Hepatocyte (in vitro differentiated cells): ENCODE results near the gene PCGF2. TPM values are rescaled to one million over a fixed set of nuclear protein-coding genes. Genes with fewer than 3 reads are reported as not detected.

Experiments used
- DNase-seq: peaks from one replicate; pipeline ENCODE4 v3.0.0-alpha.2; 2016; ENCODE audit warnings: low spot score
- H2AFZ ChIP-seq: fragments of 200-600 bp; sonication (generic); 2 replicates; pipeline ENCODE4 v1.6.0; 2016; ENCODE audit warnings: antibody characterized with exemption, mild to moderate bottlenecking
- H3K27ac ChIP-seq: fragments of 200-600 bp; sonication (generic); 2 replicates; pipeline ENCODE4 v1.5.1; 2016; ENCODE audit warnings: mild to moderate bottlenecking
- H3K27me3 ChIP-seq: fragments of 200-600 bp; sonication (generic); 2 replicates; pipeline ENCODE4 v1.6.1; 2016
- H3K36me3 ChIP-seq: fragments of 200-600 bp; sonication (generic); replicated peaks from 2 replicates; pipeline ENCODE4 v1.5.1; 2016; ENCODE audit warnings: low read depth; ENCODE audit not compliant: insufficient read depth
- H3K4me1 ChIP-seq: fragments of 200-600 bp; sonication (generic); 2 replicates; pipeline ENCODE4 v1.5.1; 2016; ENCODE audit warnings: mild to moderate bottlenecking, moderate library complexity; ENCODE audit not compliant: insufficient read depth
- H3K4me2 ChIP-seq: fragments of 200-600 bp; sonication (generic); 2 replicates; pipeline ENCODE4 v1.6.0; 2016
- H3K4me3 ChIP-seq: fragments of 200-600 bp; sonication (generic); 2 replicates; pipeline ENCODE4 v1.5.1; 2016; ENCODE audit warnings: mild to moderate bottlenecking
- H3K79me2 ChIP-seq: fragments of 200-600 bp; sonication (generic); 2 replicates; pipeline ENCODE4 v1.6.0; 2017; ENCODE audit warnings: mild to moderate bottlenecking
- H3K9me2 ChIP-seq: fragments of 200-600 bp; sonication (generic); replicated peaks from 2 replicates; pipeline ENCODE4 v1.6.0; 2017; ENCODE audit warnings: mild to moderate bottlenecking; ENCODE audit not compliant: insufficient read depth
- H3K9me3 ChIP-seq: fragments of 200-600 bp; sonication (generic); 2 replicates; pipeline ENCODE4 v1.5.1; 2016; ENCODE audit warnings: low read depth, mild to moderate bottlenecking
- H4K20me1 ChIP-seq: fragments of 200-600 bp; sonication (generic); 2 replicates; pipeline ENCODE4 v1.6.0; 2016; ENCODE audit warnings: mild to moderate bottlenecking; ENCODE audit not compliant: insufficient read depth, poor library complexity, severe bottlenecking
- CTCF ChIP-seq: fragments of 200-600 bp; sonication (generic); IDR thresholded peaks from 2 replicates; pipeline ENCODE4 v1.5.1; 2016; ENCODE audit warnings: antibody characterized with exemption, mild to moderate bottlenecking; ENCODE audit not compliant: poor library complexity
- EZH2 ChIP-seq: fragments of 200-600 bp; sonication (generic); IDR thresholded peaks from 2 replicates; pipeline ENCODE4 v1.6.1; 2016; ENCODE audit warnings: antibody characterized with exemption, mild to moderate bottlenecking, borderline replicate concordance
- EZH2phosphoT487 ChIP-seq: fragments of 200-600 bp; sonication (generic); IDR thresholded peaks from one replicate; pipeline ENCODE4 v1.6.1; 2018; ENCODE audit warnings: antibody characterized with exemption, mild to moderate bottlenecking, low read depth, moderate library complexity; ENCODE audit not compliant: unreplicated experiment, severe bottlenecking
- WGBS: methylation state at CpG from one replicate; pipeline ENCODE4 v1.1.6; 2016; ENCODE audit warnings: low lambda C conversion rate; ENCODE audit errors: missing lambda C conversion rate; 5-methylcytosine and 5-hydroxymethylcytosine counted together
- polyA plus RNA-seq: library from polyadenylated mRNA; unstranded; fragments of >200 nt; fragmentation: Nextera tagmentation; extraction: Ambion mirVana; gene quantifications from 2 replicates; pipeline ENCODE4 v1.2.1, GENCODE V29; 2016
- total RNA-seq: library from RNA; depleted of rRNA; stranded (reverse); fragments of >200 nt; gene quantifications from 2 replicates; pipeline ENCODE4 v1.2.3, GENCODE V29; 2014

The PCGF2 gene
- total and polyA plus RNA-seq, 2 experiments from 2014 or later: 8.7 to 13.0 TPM

GRCh38 chr17:38738007-38738662 lies 10.0 kb downstream of the PCGF2 start:
- DNase-seq: no peak
- Histone ChIP-seq H3K4me2 (no peak overlapping the region), H3K79me2 (peaks cover 53% of the 10 kb centered on the region), H3K9me2 (no peaks in the 10 kb centered on the region), H3K9me3 (no peaks in the 10 kb centered on the region), H3K27ac (no peak overlapping the region), H4K20me1 (peaks cover 46% of the 10 kb centered on the region), H3K27me3 (no peaks in the 10 kb centered on the region), H3K36me3 (no peaks in the 10 kb centered on the region), H3K4me3 (no peak overlapping the region), H2AFZ (no peak overlapping the region), H3K4me1 (peaks cover 19% of the 10 kb centered on the region)
- WGBS: 92% methylated on average over 14 of the region's 14 CpGs
- TF ChIP-seq CTCF (no peak), EZH2 (no peak), EZH2phosphoT487 (no peak)

DNA sequence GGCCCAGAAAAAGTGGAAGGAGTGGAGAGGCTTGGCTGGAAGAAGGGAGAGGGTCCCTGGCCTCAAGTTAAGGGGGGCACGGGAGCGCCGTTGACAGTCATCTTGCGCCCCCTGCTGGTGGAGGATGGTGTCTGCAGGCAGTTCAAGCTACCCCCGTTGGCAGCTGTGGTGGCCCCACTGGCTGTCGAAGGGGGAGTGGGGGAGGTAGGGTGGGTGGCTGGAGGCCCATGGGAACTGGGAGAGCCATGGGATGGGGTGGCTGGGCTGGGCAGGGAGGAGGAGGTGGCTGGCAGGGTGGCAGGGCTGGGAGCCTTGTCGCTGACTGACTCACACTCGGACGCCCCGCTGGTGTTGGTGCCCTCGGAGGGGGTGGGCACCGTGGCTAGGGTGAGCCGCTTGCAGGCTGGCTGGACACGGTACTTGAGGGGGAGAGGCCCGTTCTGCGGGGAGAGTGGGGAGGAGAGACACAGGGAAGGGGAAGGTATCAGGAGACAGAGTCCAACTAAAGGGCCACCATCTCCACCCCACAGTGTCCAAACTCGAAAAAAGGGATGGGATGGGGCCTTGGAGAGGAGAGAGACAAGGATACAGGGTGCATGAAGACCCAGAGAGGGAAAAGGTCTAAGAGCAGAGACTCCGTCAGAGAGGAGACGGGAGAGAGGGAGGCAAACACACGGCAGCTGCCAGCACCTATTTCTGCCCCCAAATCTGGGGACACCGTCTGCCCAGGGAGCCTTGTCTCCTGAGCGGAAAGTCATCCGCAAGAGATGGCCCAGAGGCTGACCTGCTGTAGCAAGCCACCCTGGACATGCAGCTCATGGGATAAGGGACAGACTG lies 12.8 kb downstream of the PCGF2 start:
- Histone ChIP-seq H3K79me2 (peaks cover 34% of the 10 kb centered on the region), H3K27ac (no peak overlapping the region), H2AFZ (no peak overlapping the region), H3K4me2 (no peak overlapping the region), H3K36me3 (no peaks in the 10 kb centered on the region), H4K20me1 (peaks cover 20% of the 10 kb centered on the region), H3K4me1 (peaks cover 17% of the 10 kb centered on the region), H3K27me3 (no peaks in the 10 kb centered on the region), H3K9me3 (no peaks in the 10 kb centered on the region), H3K4me3 (no peak overlapping the region), H3K9me2 (no peaks in the 10 kb centered on the region)
- 49% methylated on average over 16 of the region's 23 CpGs for WGBS
- TF ChIP-seq CTCF: peak; percentile 98
- TF ChIP-seq EZH2phosphoT487: no peak
- TF ChIP-seq EZH2: no peak
- DNase-seq: peak; percentile 75

DNA sequence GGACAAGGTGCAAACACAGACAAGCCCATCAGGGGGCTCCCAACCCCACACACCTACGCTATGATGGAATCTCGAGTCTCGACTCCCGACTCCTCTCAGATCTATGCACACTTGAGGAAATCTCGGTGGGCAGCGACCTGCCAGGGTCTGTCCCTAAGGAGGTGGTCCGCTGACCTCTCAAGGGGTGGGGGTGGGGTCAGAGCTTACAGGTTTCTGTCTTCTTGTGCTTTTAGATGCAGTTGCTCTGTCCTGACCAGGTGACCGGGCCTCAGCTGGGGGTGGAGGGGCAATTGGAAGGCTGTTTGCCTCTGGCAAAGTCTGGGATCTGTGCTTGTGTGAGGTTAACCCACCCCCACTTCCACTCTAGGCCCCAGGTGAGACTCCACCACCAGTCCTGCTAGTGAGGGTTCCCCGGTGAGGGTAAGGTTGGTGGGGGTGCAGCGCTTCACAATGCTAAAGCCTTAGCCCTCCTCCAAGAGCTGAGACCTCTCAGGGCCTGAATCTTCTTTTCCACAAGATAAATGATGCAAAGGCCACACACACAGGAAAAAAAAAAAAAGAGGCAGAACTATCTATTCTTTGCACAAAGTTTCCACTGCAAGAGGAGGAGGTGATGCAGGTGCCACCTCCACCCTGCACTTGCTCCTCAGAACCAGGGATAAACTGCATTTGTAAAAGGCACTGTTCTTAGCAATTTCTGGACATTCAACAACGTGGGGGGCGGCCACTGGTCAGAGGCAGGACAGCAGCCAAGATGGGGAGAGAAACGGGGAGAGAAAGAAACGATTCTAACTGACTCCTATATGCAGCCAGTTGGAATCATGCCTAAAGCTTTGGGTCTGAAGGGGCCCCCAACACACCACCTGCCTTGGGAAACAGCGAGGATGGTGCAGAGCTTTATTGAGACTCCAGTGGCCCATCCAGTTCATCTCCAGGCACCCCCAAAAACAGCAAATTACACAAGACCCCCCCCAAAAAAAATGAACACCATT lies 13.9 kb downstream of the PCGF2 start:
- DNase-seq: no peak
- H3K4me1 ChIP-seq: peaks cover 22% of the 10 kb centered on the region

More for the DNA sequence above, 13.9 kb downstream of the PCGF2 start:
- no peaks in the 10 kb centered on the region for H3K9me2 ChIP-seq
- no peak overlapping the region for H3K4me3 ChIP-seq
- no peaks in the 10 kb centered on the region for H3K36me3 ChIP-seq
- H3K27me3 ChIP-seq: no peaks in the 10 kb centered on the region
- no peak for TF ChIP-seq EZH2phosphoT487
- TF ChIP-seq EZH2: no peak
- TF ChIP-seq CTCF: peak; percentile 24
- 80% methylated on average over 15 of the region's 15 CpGs for WGBS
- peaks cover 14% of the 10 kb centered on the region for H4K20me1 ChIP-seq
- peaks cover 23% of the 10 kb centered on the region for H3K79me2 ChIP-seq
- no peaks in the 10 kb centered on the region for H3K9me3 ChIP-seq
- no peak overlapping the region for H2AFZ ChIP-seq
- no peak overlapping the region for H3K27ac ChIP-seq
- H3K4me2 ChIP-seq: no peak overlapping the region
